AG09319 (cell line): Measurements from ENCODE around the gene RAD51B.
"Not testable (repeated sequence)": the region's sequence is repeated elsewhere in the genome, so short reads cannot be mapped to it uniquely, and the experiment has no call there.

Experiments used
- DNase-seq: peaks from one replicate; pipeline ENCODE4 v3.0.0-alpha.2; 2010; ENCODE audit warnings: low read depth; ENCODE audit errors: extremely low read depth
- TF ChIP-seq, protein P1 (sequence below): IDR thresholded peaks from 2 replicates; pipeline ENCODE4 v1.5.1; 2011; ENCODE audit warnings: low read depth, mild to moderate bottlenecking, inconsistent platforms, low read length, moderate library complexity

The RAD51B gene

DNA sequence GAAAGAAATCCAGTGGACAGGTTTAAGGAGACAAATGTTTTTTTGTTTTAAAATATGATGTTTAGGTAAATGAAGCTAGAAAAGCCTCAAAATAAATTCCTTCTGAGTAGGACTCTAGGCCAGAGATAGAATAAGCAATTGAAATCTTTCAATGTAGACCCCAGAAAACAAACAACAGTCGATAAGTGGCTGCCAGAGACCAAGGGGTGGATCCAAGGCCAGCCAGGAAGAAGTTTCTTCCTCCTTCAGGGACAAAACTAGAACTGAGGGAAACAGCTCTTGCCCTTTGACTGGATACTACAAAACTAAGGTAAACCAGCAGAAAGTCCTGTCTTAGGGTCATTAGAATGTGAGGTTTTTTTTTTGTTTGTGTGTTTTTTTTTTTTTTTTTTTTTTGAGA lies 481.6 kb downstream of the RAD51B start:
- TF ChIP-seq, protein P1, sequence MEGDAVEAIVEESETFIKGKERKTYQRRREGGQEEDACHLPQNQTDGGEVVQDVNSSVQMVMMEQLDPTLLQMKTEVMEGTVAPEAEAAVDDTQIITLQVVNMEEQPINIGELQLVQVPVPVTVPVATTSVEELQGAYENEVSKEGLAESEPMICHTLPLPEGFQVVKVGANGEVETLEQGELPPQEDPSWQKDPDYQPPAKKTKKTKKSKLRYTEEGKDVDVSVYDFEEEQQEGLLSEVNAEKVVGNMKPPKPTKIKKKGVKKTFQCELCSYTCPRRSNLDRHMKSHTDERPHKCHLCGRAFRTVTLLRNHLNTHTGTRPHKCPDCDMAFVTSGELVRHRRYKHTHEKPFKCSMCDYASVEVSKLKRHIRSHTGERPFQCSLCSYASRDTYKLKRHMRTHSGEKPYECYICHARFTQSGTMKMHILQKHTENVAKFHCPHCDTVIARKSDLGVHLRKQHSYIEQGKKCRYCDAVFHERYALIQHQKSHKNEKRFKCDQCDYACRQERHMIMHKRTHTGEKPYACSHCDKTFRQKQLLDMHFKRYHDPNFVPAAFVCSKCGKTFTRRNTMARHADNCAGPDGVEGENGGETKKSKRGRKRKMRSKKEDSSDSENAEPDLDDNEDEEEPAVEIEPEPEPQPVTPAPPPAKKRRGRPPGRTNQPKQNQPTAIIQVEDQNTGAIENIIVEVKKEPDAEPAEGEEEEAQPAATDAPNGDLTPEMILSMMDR: no peak

GRCh38 chr14:68302938-68303337 lies 483.4 kb downstream of the RAD51B start:
- not testable (repeated sequence) for DNase-seq

More for the DNA sequence above, 481.6 kb downstream of the RAD51B start:
- no peak for DNase-seq

GRCh38 chr14:68305738-68306137 lies 486.2 kb downstream of the RAD51B start:
- TF ChIP-seq, protein P1: no peak
- DNase-seq: no peak

- TF ChIP-seq, protein P1: no peak
Observed at GRCh38 chr14:68306265-68306933, 486.8 kb downstream of the RAD51B start.

DNA sequence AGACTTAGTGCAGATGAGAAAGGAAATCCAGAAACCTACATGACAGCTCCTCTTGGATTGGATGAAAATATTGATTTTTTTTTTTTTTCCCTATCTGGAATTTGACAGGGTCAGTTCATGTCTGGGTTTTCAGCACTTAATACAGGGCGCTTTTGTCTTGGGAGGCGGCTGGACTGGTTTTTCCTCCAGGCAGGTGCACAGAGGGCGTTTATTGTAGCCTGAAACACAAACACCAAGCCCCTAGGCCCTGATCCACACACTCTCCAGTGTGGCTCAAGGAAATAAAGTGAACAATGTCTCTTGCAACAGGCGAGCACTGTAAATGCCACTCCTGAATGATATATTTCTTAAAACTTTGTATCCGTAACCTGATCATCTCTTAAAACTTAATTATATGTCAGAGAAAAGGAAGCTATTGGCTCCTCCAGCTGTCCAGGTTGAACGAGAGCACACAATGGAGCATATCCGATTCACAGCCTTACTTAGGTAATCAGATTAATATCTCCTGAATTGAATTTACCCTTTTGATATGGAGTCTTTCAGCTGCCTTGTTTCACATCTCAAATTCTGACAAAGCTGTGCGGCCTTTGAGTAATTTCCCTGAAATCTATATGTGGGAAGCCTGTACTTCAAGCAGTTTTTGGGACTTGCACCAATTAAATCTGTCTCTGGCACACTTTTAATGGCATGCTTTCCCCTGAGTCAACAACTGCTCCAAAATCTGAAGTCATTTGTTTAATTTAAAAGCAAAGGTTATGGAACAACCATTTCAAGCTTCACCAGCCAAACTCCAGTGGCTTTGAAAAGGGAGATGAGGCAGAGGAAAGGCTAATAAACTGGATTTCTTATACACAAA lies 487.6 kb downstream of the RAD51B start:
- TF ChIP-seq, protein P1: no peak
- DNase-seq: no peak

More at GRCh38 chr14:68306265-68306933, 486.8 kb downstream of the RAD51B start:
- DNase-seq: no peak

GRCh38 chr14:68307790-68308168 lies 488.2 kb downstream of the RAD51B start:
- TF ChIP-seq, protein P1: no peak
- DNase-seq: no peak

- no peak for DNase-seq
- TF ChIP-seq, protein P1: no peak
Observed at GRCh38 chr14:68308726-68309520, 489.3 kb downstream of the RAD51B start.
